HCT116 (cell line): ENCODE results near the gene NAA15. TPM values are rescaled to one million over a fixed set of nuclear protein-coding genes. Genes with fewer than 3 reads are reported as not detected.

Experiments
- ATAC-seq: fragments of 200-7000 bp; cut with Tn5 transposase; 2 replicates; pipeline ENCODE4 v1.9.1; 2020; ENCODE audit warnings: mild to moderate bottlenecking, moderate library complexity
- BruUV-seq: library from RNA; stranded (reverse); fragments of 400-500 nt; replicated peaks from 2 replicates; lab custom pipeline; 2021; lab: Mats Ljungman, UMichigan
- CTCF ChIA-PET: fragments of 300-600 bp; sonication (Branson Sonifier 250); formaldehyde crosslinking; loops from one replicate; lab custom pipeline; 2021; ENCODE audit warnings: antibody characterized with exemption; lab: Charles Lee
- POLR2A ChIA-PET: fragments of 300-600, 350-600 bp; sonication (Branson Sonifier 250); formaldehyde crosslinking; loops from one replicate; lab custom pipeline; 2021; ENCODE audit warnings: antibody characterized with exemption; lab: Charles Lee
- RAD21 ChIA-PET, 2 experiments: fragments of 300-600 bp; sonication (Branson Sonifier 250); formaldehyde crosslinking; loops; one replicate each; lab custom pipeline; 2023; ENCODE audit warnings: low total read pairs in 2 of 2; ENCODE audit not compliant: uncharacterized antibody in 2 of 2, unreplicated experiment in 2 of 2, low non-redundant PET in 1 of 2; lab: Charles Lee
- DNase-seq: peaks from one replicate; pipeline ENCODE4 v3.0.0-alpha.2; 2010; ENCODE audit warnings: low read depth, low spot score
- H2AFZ ChIP-seq: fragments of 200-600 bp; shearing (Covaris generic), sonication (generic); 2 replicates; pipeline ENCODE4 v1.6.1; 2017; ENCODE audit warnings: low read depth, mixed run types, mixed read lengths, antibody characterized with exemption, low read length; ENCODE audit not compliant: poor library complexity, severe bottlenecking
- H3K27ac ChIP-seq: 2 replicates; pipeline ENCODE4 v1.5.1; 2012; ENCODE audit warnings: low read depth, low read length
- H3K27me3 ChIP-seq: fragments of 200-600 bp; sonication (generic); 2 replicates; pipeline ENCODE4 v1.6.1; 2016; ENCODE audit warnings: mixed run types, low read length, mixed read lengths; ENCODE audit not compliant: insufficient read depth
- H3K36me3 ChIP-seq, 2 experiments: fragments of 200-500 bp in 1 of 2; fragments of 200-600 bp in 1 of 2; sonication (Bioruptor generic) in 1 of 2; sonication (generic) in 1 of 2; 2 replicates each; pipeline versions ENCODE4 v1.5.1 to v1.6.1; 2014 to 2016; ENCODE audit warnings: low read length in 2 of 2, inconsistent platforms in 1 of 2, mixed read lengths in 1 of 2, mixed run types in 1 of 2; ENCODE audit not compliant: insufficient read depth in 2 of 2, control insufficient read depth in 1 of 2
- H3K4me1 ChIP-seq, 2 experiments: fragments of 200-600 bp in 1 of 2; sonication (generic) in 1 of 2; 2 replicates each; pipeline versions ENCODE4 v1.5.1 to v1.6.1; 2012 to 2017; ENCODE audit warnings: low read length in 2 of 2, inconsistent platforms in 1 of 2, mild to moderate bottlenecking in 1 of 2, mixed read lengths in 1 of 2, mixed run types in 1 of 2, moderate library complexity in 1 of 2; ENCODE audit not compliant: insufficient read depth in 2 of 2, control insufficient read depth in 1 of 2
- H3K4me2 ChIP-seq: fragments of 200-600 bp; sonication (generic); 2 replicates; pipeline ENCODE4 v1.6.1; 2017; ENCODE audit warnings: mixed run types, low read length, mixed read lengths
- H3K4me3 ChIP-seq, 2 experiments: fragments of 200-600 bp in 1 of 2; sonication (generic) in 1 of 2; replicated peaks in 1 of 2; 2 replicates each; pipeline ENCODE4 v1.5.1; 2011 to 2016; ENCODE audit warnings: low read length in 2 of 2, control low read depth in 1 of 2, low read depth in 1 of 2, mild to moderate bottlenecking in 1 of 2, mixed read lengths in 1 of 2, mixed run types in 1 of 2
- H3K79me2 ChIP-seq: fragments of 200-600 bp; sonication (generic); 2 replicates; pipeline ENCODE4 v1.6.1; 2017; ENCODE audit warnings: mild to moderate bottlenecking, mixed run types, low read length, moderate library complexity, mixed read lengths; ENCODE audit not compliant: insufficient read depth
- H3K9ac ChIP-seq: fragments of 200-600 bp; sonication (generic); 2 replicates; pipeline ENCODE4 v1.6.1; 2016; ENCODE audit warnings: low read length, mixed read lengths
- H3K9me2 ChIP-seq: fragments of 200-600 bp; sonication (generic), shearing (Covaris generic); 2 replicates; pipeline ENCODE4 v1.6.1; 2017; ENCODE audit warnings: mixed run types, mild to moderate bottlenecking, moderate library complexity; ENCODE audit not compliant: insufficient read depth
- H3K9me3 ChIP-seq, 2 experiments: fragments of 200-500 bp in 1 of 2; fragments of 200-600 bp in 1 of 2; sonication (Bioruptor generic) in 1 of 2; sonication (generic) in 1 of 2; 2 replicates each; pipeline ENCODE4 v1.6.1; 2014 to 2017; ENCODE audit warnings: low read length in 2 of 2, mixed read lengths in 2 of 2, inconsistent platforms in 1 of 2, low read depth in 1 of 2, mild to moderate bottlenecking in 1 of 2, mixed run types in 1 of 2, moderate library complexity in 1 of 2; ENCODE audit not compliant: control insufficient read depth in 1 of 2, insufficient read depth in 1 of 2
- H4K20me1 ChIP-seq: fragments of 200-600 bp; sonication (generic), shearing (Covaris generic); 2 replicates; pipeline ENCODE4 v1.6.1; 2017; ENCODE audit warnings: mixed run types, mild to moderate bottlenecking, moderate library complexity; ENCODE audit not compliant: insufficient read depth
- CBX3 ChIP-seq: IDR thresholded peaks from 2 replicates; pipeline ENCODE4 v1.6.1; 2012; ENCODE audit warnings: low read depth
- CEBPB ChIP-seq: IDR thresholded peaks from 2 replicates; pipeline ENCODE4 v1.6.1; 2012; ENCODE audit warnings: low read depth
- EGR1 ChIP-seq: IDR thresholded peaks from 2 replicates; pipeline ENCODE4 v1.6.1; 2012; ENCODE audit warnings: low read depth
- ELF1 ChIP-seq: IDR thresholded peaks from 2 replicates; pipeline ENCODE4 v1.6.1; 2012; ENCODE audit warnings: low read depth, borderline replicate concordance
- EZH2 ChIP-seq: fragments of 200-600 bp; sonication (generic); IDR thresholded peaks from 2 replicates; pipeline ENCODE4 v1.6.1; 2017; ENCODE audit warnings: antibody characterized with exemption, mixed run types
- EZH2phosphoT487 ChIP-seq: fragments of 200-600 bp; IDR thresholded peaks from 2 replicates; pipeline ENCODE4 v1.6.1; 2018; ENCODE audit warnings: antibody characterized with exemption, borderline replicate concordance
- JUND ChIP-seq: IDR thresholded peaks from 2 replicates; pipeline ENCODE4 v1.6.1; 2012
- POLR2AphosphoS5 ChIP-seq: IDR thresholded peaks from 2 replicates; pipeline ENCODE4 v1.6.1; 2011; ENCODE audit warnings: mild to moderate bottlenecking, low read depth, low read length, moderate library complexity
- RAD21 ChIP-seq: IDR thresholded peaks from 2 replicates; pipeline ENCODE4 v1.6.1; 2012; ENCODE audit warnings: low read depth, mild to moderate bottlenecking
- SIN3A ChIP-seq: IDR thresholded peaks from 2 replicates; pipeline ENCODE4 v1.6.1; 2012; ENCODE audit warnings: low read depth
- TCF7L2 ChIP-seq: IDR thresholded peaks from 2 replicates; pipeline ENCODE4 v1.7.0; 2011; ENCODE audit warnings: borderline replicate concordance, inconsistent platforms; ENCODE audit not compliant: insufficient read depth, insufficient read length; ENCODE audit errors: extremely low read depth
- YY1 ChIP-seq: IDR thresholded peaks from 2 replicates; pipeline ENCODE4 v1.6.1; 2011; ENCODE audit warnings: low read length, low read depth, moderate library complexity, mild to moderate bottlenecking; ENCODE audit not compliant: insufficient replicate concordance; ENCODE audit errors: extremely low read depth
- ZBTB33 ChIP-seq: IDR thresholded peaks from 2 replicates; pipeline ENCODE4 v1.6.1; 2011; ENCODE audit warnings: mild to moderate bottlenecking, low read length, moderate library complexity; ENCODE audit not compliant: insufficient replicate concordance; ENCODE audit errors: extremely low read depth
- ZFX ChIP-seq: fragments of 450-650 bp; IDR thresholded peaks from 2 replicates; pipeline ENCODE4 v1.6.1; 2017
- intact Hi-C: fragments of 100-400 bp; cut with micrococcal nuclease; formaldehyde crosslinking; loops from 2 replicates; pipeline ENCODE4 v1.10.0; 2022
- total RNA-seq: library from RNA; stranded (reverse); gene quantifications from one replicate; pipeline ENCODE4 v1.2.1, GENCODE V29; 2021; ENCODE audit not compliant: unreplicated experiment
- TF ChIP-seq, protein P1 (sequence below): IDR thresholded peaks from 2 replicates; pipeline ENCODE4 v1.6.1; 2012
- TF ChIP-seq, protein P2 (sequence below): IDR thresholded peaks from 2 replicates; pipeline ENCODE4 v1.6.1; 2012; ENCODE audit warnings: low read depth
- TF ChIP-seq, protein P3 (sequence below): IDR thresholded peaks from 2 replicates; pipeline ENCODE4 v1.6.1; 2012

Gene NAA15
- total RNA-seq, 1 experiment from 2014 or later = 79.7 TPM

- Histone ChIP-seq H3K9ac (no peak overlapping the region), H3K9me2 (no peaks in the 10 kb centered on the region), H3K4me2 (no peak overlapping the region), H3K36me3 (peaks cover 0 to 4% of the 10 kb centered on the region in 2 experiments; a peak in 1 of 4 replicates), H2AFZ (no peak overlapping the region), H3K4me3 (no peak overlapping the region), H3K4me1 (no peaks in the 10 kb centered on the region), H4K20me1 (no peaks in the 10 kb centered on the region), H3K9me3 (no peaks in the 10 kb centered on the region), H3K79me2 (no peaks in the 10 kb centered on the region), H3K27me3 (no peaks in the 10 kb centered on the region), H3K27ac (no peak overlapping the region)
- TF ChIP-seq EGR1 (no peak), EZH2phosphoT487 (no peak), SIN3A (no peak), YY1 (no peak), ZBTB33 (no peak), TCF7L2 (no peak), ZFX (no peak), JUND (no peak), CBX3 (no peak), CEBPB (no peak), POLR2AphosphoS5 (no peak), EZH2 (no peak), RAD21 (no peak), ELF1 (no peak)
- TF ChIP-seq, protein P1, sequence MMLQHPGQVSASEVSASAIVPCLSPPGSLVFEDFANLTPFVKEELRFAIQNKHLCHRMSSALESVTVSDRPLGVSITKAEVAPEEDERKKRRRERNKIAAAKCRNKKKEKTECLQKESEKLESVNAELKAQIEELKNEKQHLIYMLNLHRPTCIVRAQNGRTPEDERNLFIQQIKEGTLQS = no peak
- TF ChIP-seq, protein P2, sequence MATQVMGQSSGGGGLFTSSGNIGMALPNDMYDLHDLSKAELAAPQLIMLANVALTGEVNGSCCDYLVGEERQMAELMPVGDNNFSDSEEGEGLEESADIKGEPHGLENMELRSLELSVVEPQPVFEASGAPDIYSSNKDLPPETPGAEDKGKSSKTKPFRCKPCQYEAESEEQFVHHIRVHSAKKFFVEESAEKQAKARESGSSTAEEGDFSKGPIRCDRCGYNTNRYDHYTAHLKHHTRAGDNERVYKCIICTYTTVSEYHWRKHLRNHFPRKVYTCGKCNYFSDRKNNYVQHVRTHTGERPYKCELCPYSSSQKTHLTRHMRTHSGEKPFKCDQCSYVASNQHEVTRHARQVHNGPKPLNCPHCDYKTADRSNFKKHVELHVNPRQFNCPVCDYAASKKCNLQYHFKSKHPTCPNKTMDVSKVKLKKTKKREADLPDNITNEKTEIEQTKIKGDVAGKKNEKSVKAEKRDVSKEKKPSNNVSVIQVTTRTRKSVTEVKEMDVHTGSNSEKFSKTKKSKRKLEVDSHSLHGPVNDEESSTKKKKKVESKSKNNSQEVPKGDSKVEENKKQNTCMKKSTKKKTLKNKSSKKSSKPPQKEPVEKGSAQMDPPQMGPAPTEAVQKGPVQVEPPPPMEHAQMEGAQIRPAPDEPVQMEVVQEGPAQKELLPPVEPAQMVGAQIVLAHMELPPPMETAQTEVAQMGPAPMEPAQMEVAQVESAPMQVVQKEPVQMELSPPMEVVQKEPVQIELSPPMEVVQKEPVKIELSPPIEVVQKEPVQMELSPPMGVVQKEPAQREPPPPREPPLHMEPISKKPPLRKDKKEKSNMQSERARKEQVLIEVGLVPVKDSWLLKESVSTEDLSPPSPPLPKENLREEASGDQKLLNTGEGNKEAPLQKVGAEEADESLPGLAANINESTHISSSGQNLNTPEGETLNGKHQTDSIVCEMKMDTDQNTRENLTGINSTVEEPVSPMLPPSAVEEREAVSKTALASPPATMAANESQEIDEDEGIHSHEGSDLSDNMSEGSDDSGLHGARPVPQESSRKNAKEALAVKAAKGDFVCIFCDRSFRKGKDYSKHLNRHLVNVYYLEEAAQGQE = no peak
- TF ChIP-seq, protein P3, sequence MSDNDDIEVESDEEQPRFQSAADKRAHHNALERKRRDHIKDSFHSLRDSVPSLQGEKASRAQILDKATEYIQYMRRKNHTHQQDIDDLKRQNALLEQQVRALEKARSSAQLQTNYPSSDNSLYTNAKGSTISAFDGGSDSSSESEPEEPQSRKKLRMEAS = no peak
- CTCF ChIA-PET = interaction anchor here (0.6 kb wide), 1 partner anchor 12 kb away, joined by 3 read pairs; no protein-coding TSS in a partner anchor
- RAD21 ChIA-PET = no interaction called here
- ATAC-seq (peak; percentile 24; the same call in 1 of the 2 replicates), DNase-seq (no peak)
- no TSS peak for BruUV-seq
- intact Hi-C loops = no loop called here
- POLR2A ChIA-PET = no interaction called here
Observed at GRCh38 chr4:139401368-139401767, 100.1 kb downstream of the NAA15 start.
